ENCODE data around the gene DIRAS1. TPM values are rescaled to one million over a fixed set of nuclear protein-coding genes. Genes with fewer than 3 reads are reported as not detected.
"Not testable (repeated sequence)": the region's sequence is repeated elsewhere in the genome, so short reads cannot be mapped to it uniquely, and the experiment has no call there.

DIRAS1 gene
- total RNA-seq, 4 donors from 2014 or later, result 0.59 to 0.90 (median 0.87) TPM; not detected in 1

GRCh38 chr19:2715470-2716274 is 5.5 kb downstream of the DIRAS1 start:
- peaks cover 0 to 27% of the 10 kb centered on the region in 2 donors for H3K27me3 ChIP-seq
- peaks cover 0 to 11% (median 6%) of the 10 kb centered on the region in 4 donors for H3K4me1 ChIP-seq
- DNase-seq (ENCODE audit: low spot score in 2 of 2), result no peak
- no peaks in the 10 kb centered on the region for H3K36me3 ChIP-seq
- TF ChIP-seq CTCF (IDR thresholded peaks at IDR 0.05), result no peak
- no peak for TF ChIP-seq EP300 (IDR thresholded peaks at IDR 0.05)
- no peak for TF ChIP-seq POLR2A (IDR thresholded peaks at IDR 0.05)
- peaks cover 0 to 12% (median 0%) of the 10 kb centered on the region in 4 donors for H3K9me3 ChIP-seq
- no peak overlapping the region for H3K27ac ChIP-seq
- no peak overlapping the region for H3K4me3 ChIP-seq
- WGBS, 2 donors, result 90 to 92% methylated on average over 12 of the region's 12 CpGs

GRCh38 chr19:2714531-2715269 is 6.5 kb downstream of the DIRAS1 start:
- H3K9me3 ChIP-seq, result peaks cover 0 to 12% (median 0%) of the 10 kb centered on the region in 4 donors
- DNase-seq (ENCODE audit: low spot score in 2 of 2), result no peak
- WGBS, 2 donors, result 86 to 90% methylated on average over 11 to 14 of the region's 16 CpGs

GRCh38 chr19:2714102-2714501 is 7.1 kb downstream of the DIRAS1 start:
- H3K27me3 ChIP-seq, result peaks cover 0 to 11% of the 10 kb centered on the region in 2 donors
- peaks cover 0 to 12% (median 0%) of the 10 kb centered on the region in 4 donors for H3K9me3 ChIP-seq
- H3K4me1 ChIP-seq; H3K27ac ChIP-seq; H3K36me3 ChIP-seq; H3K4me3 ChIP-seq; DNase-seq (ENCODE audit: low spot score in 2 of 2): not testable (repeated sequence)
- 79% methylated on average over 1 of the region's 1 CpG; no CpG with 5 or more reads in 1 of the 2 donors for WGBS, 2 donors

More at GRCh38 chr19:2714531-2715269, 6.5 kb downstream of the DIRAS1 start:
- TF ChIP-seq CTCF (IDR thresholded peaks at IDR 0.05) (no peak), EP300 (IDR thresholded peaks at IDR 0.05) (no peak)
- H3K4me1 ChIP-seq, result peaks cover 0 to under 1% (median 0%) of the 10 kb centered on the region in 4 donors
- H3K36me3 ChIP-seq, result no peaks in the 10 kb centered on the region
- no peak overlapping the region for H3K4me3 ChIP-seq
- no peak overlapping the region for H3K27ac ChIP-seq
- H3K27me3 ChIP-seq, result peaks cover 0 to 17% of the 10 kb centered on the region in 2 donors

- H3K4me1 ChIP-seq; H3K27ac ChIP-seq; H3K27me3 ChIP-seq; DNase-seq (ENCODE audit: low spot score in 2 of 2); H3K36me3 ChIP-seq; H3K4me3 ChIP-seq: not testable (repeated sequence)
- WGBS, 2 donors, result 78 to 98% methylated on average over 3 of the region's 3 CpGs
- H3K9me3 ChIP-seq, result peaks cover 0 to 12% (median 0%) of the 10 kb centered on the region in 4 donors
Observed at GRCh38 chr19:2713170-2713569, 8.0 kb downstream of the DIRAS1 start.

- Histone ChIP-seq H3K27ac (no peak overlapping the region), H3K9me3 (peaks cover 0 to 12% (median 0%) of the 10 kb centered on the region in 4 donors), H3K36me3 (no peaks in the 10 kb centered on the region), H3K4me3 (no peak overlapping the region), H3K4me1 (no peaks in the 10 kb centered on the region), H3K27me3 (peaks cover 0 to 5% of the 10 kb centered on the region in 2 donors)
- TF ChIP-seq CTCF (IDR thresholded peaks at IDR 0.05) (no peak), EP300 (IDR thresholded peaks at IDR 0.05) (no peak), POLR2A (IDR thresholded peaks at IDR 0.05) (no peak)
- no peak for DNase-seq (ENCODE audit: low spot score in 2 of 2)
- WGBS, 2 donors, result 63 to 69% methylated on average over 5 of the region's 5 CpGs
Observed at GRCh38 chr19:2711875-2712205, 9.3 kb downstream of the DIRAS1 start.
